ENCODE results near the gene GJD3. TPM values are rescaled to one million over a fixed set of nuclear protein-coding genes. Genes with fewer than 3 reads are reported as not detected.

The GJD3 gene
- total RNA-seq, 3 donors from 2014 or later (not counting 1 experiment from before 2014, with no cell fraction given) = not detected

- no peak overlapping the region for H3K4me3 ChIP-seq (ENCODE audit: low read length)
- H3K27me3 ChIP-seq (ENCODE audit: control insufficient read depth, insufficient read depth, low read length) = peaks cover 10% of the 10 kb centered on the region
- H3K27ac ChIP-seq (ENCODE audit: low read length) = no peak overlapping the region
- H3K4me1 Mint-ChIP-seq = peaks cover 9 to 30% of the 10 kb centered on the region in 2 donors
- TF ChIP-seq CTCF (IDR thresholded peaks at IDR 0.05) = no peak
- H3K4me3 Mint-ChIP-seq = peak overlapping the region; percentile 30
- DNase-seq (peak in 1 of 2 donors; percentile 7), ATAC-seq (no peak)
- 73% methylated on average over 26 of the region's 32 CpGs for WGBS (ENCODE audit: insufficient coverage)
- peaks cover 7 to 20% of the 10 kb centered on the region in 2 donors for H3K27me3 Mint-ChIP-seq (ENCODE audit: low read depth in 2 of 2)
- peaks cover 19% of the 10 kb centered on the region for H3K4me1 ChIP-seq (ENCODE audit: control insufficient read depth, insufficient read depth, low read length)
- H3K9me3 ChIP-seq (ENCODE audit: control insufficient read depth, insufficient read depth, low read length) = no peaks in the 10 kb centered on the region
- peaks cover 2% of the 10 kb centered on the region for H3K36me3 ChIP-seq (ENCODE audit: control insufficient read depth, insufficient read depth, low read length)
- H3K9me3 Mint-ChIP-seq = no peaks in the 10 kb centered on the region
- no peaks in the 10 kb centered on the region for H3K36me3 Mint-ChIP-seq
- no peak overlapping the region for H3K27ac Mint-ChIP-seq
- intact Hi-C loops (cut with micrococcal nuclease) = no loop called here
Measured at GRCh38 chr17:40361063-40361924, 3.2 kb downstream of the GJD3 start.

GRCh38 chr17:40360091-40360490, 4.4 kb downstream of the GJD3 start:
- H3K9me3 ChIP-seq (ENCODE audit: control insufficient read depth, insufficient read depth, low read length) = no peaks in the 10 kb centered on the region
- H3K27ac ChIP-seq (ENCODE audit: low read length) = no peak overlapping the region
- Mint-ChIP-seq H3K4me1 (peaks cover 9 to 30% of the 10 kb centered on the region in 2 donors), H3K4me3 (no peak overlapping the region), H3K9me3 (no peaks in the 10 kb centered on the region), H3K27me3 (ENCODE audit: low read depth in 2 of 2) (peaks cover 7 to 20% of the 10 kb centered on the region in 2 donors), H3K36me3 (no peaks in the 10 kb centered on the region), H3K27ac (no peak overlapping the region)
- peaks cover 23% of the 10 kb centered on the region for H3K4me1 ChIP-seq (ENCODE audit: control insufficient read depth, insufficient read depth, low read length)
- ATAC-seq (no peak), DNase-seq (no peak)
- WGBS (ENCODE audit: insufficient coverage) = 89% methylated on average over 5 of the region's 8 CpGs
- intact Hi-C loops (cut with micrococcal nuclease) = no loop called here
- no peak for TF ChIP-seq CTCF (IDR thresholded peaks at IDR 0.05)
- H3K27me3 ChIP-seq (ENCODE audit: control insufficient read depth, insufficient read depth, low read length) = peaks cover 10% of the 10 kb centered on the region
- peaks cover 13% of the 10 kb centered on the region for H3K36me3 ChIP-seq (ENCODE audit: control insufficient read depth, insufficient read depth, low read length)
- no peak overlapping the region for H3K4me3 ChIP-seq (ENCODE audit: low read length)

- ATAC-seq (peak; percentile 64 to 78 (median 75)), DNase-seq (peak; percentile 86 to 94)
- H3K27me3 ChIP-seq (ENCODE audit: control insufficient read depth, insufficient read depth, low read length) = peaks cover 5% of the 10 kb centered on the region
- no peak overlapping the region for H3K4me3 ChIP-seq (ENCODE audit: low read length)
- no peaks in the 10 kb centered on the region for H3K9me3 ChIP-seq (ENCODE audit: control insufficient read depth, insufficient read depth, low read length)
- intact Hi-C loops (cut with micrococcal nuclease) = loop anchor here (1.0 kb wide), 3 partner anchors 57 to 202 kb away; no protein-coding TSS in a partner anchor
- peak; percentile 95 for TF ChIP-seq CTCF (IDR thresholded peaks at IDR 0.05)
- Mint-ChIP-seq H3K36me3 (no peaks in the 10 kb centered on the region), H3K27ac (no peak overlapping the region), H3K4me1 (peaks cover 9 to 31% of the 10 kb centered on the region in 2 donors), H3K27me3 (ENCODE audit: low read depth in 2 of 2) (peaks cover 7 to 18% of the 10 kb centered on the region in 2 donors), H3K4me3 (no peak overlapping the region), H3K9me3 (no peaks in the 10 kb centered on the region)
- 21% methylated on average over 12 of the region's 17 CpGs for WGBS (ENCODE audit: insufficient coverage)
- peaks cover 22% of the 10 kb centered on the region for H3K4me1 ChIP-seq (ENCODE audit: control insufficient read depth, insufficient read depth, low read length)
- peaks cover 27% of the 10 kb centered on the region for H3K36me3 ChIP-seq (ENCODE audit: control insufficient read depth, insufficient read depth, low read length)
- no peak overlapping the region for H3K27ac ChIP-seq (ENCODE audit: low read length)
Measured at GRCh38 chr17:40358323-40359038, 6.1 kb downstream of the GJD3 start.

Measured in natural killer cell (primary cell).